ENCODE measurements around the gene MFNG. TPM values are rescaled to one million over a fixed set of nuclear protein-coding genes. Genes with fewer than 3 reads are reported as not detected.
"Not testable (repeated sequence)": the region's sequence is repeated elsewhere in the genome, so short reads cannot be mapped to it uniquely, and the experiment has no call there.

MFNG gene, protein sequence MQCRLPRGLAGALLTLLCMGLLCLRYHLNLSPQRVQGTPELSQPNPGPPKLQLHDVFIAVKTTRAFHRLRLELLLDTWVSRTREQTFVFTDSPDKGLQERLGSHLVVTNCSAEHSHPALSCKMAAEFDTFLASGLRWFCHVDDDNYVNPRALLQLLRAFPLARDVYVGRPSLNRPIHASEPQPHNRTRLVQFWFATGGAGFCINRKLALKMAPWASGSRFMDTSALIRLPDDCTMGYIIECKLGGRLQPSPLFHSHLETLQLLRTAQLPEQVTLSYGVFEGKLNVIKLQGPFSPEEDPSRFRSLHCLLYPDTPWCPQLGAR
- 148 TPM for total RNA-seq
- 100 to 1,000 TPM; 323 to 340 (median 327) TPM for polyA plus RNA-seq

DNA sequence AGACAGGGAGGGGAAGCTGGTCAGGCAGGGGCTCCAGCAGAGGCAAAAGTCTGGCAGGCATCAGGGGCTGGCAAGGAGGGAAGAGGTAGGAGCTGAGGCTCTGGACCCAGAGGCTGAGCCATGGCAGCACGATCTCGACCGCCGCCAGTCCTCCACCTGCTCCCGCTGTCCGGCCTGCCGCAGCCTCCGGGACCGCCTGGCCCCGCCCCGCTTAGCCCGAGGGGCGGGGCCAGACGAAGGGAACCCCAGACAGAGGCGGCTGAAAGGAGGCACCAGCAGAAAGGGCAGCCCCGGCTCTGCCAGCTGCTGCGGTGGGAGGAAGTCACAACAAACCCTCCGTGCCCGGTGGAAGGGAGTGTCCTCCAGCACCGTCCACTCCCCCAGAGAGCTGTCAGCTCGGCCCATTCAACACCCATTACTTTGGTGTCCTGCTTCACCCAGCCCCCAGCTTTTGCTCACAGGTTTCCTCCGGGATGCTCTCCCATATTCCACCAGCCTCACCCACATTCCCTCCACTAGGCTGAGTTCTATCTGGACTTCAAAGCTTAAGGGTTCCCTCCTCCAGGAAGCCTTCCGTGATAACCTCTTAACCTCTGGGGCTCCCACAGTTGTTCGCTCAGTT, at the start of gene MFNG:
Gene MFNG (minus strand): TSS at position 161 of the 622 bp plus-strand sequence. CDS start 207 bp downstream, outside the sequence.
- Histone ChIP-seq H3K9me3 (ENCODE audit: control insufficient read depth in 2 of 2, low read length in 2 of 2) (no peaks in the 10 kb centered on the region), H3K27ac (ENCODE audit: insufficient read depth, low read length, poor library complexity, severe bottlenecking) (peak within 1 kb of the TSS; percentile 86), H3K4me3 (ENCODE audit: low read depth, low read length) (peak within 1 kb of the TSS; percentile 81), H3K4me1 (ENCODE audit: control insufficient read depth, insufficient read depth, low read length, poor library complexity, severe bottlenecking) (peaks cover 62% of the 10 kb centered on the region), H3K27me3 (ENCODE audit: control insufficient read depth, insufficient read depth, low read length) (no peaks in the 10 kb centered on the region), H3K36me3 (ENCODE audit: control insufficient read depth, insufficient read depth, low read length) (peaks cover 3% of the 10 kb centered on the region)
- Mint-ChIP-seq H3K27me3 (no peaks in the 10 kb centered on the region), H3K27ac (peak within 1 kb of the TSS; percentile 95 to 99 (median 97)), H3K9me3 (peaks cover 0 to 1% (median 0%) of the 10 kb centered on the region in 7 donors), H3K4me1 (peaks cover 0 to 78% (median 28%) of the 10 kb centered on the region in 4 donors), H3K4me3 (peak within 1 kb of the TSS; percentile 91 to 99 (median 97)), H3K36me3 (peaks cover 10% of the 10 kb centered on the region)
- ATAC-seq (ENCODE audit: low read depth in 2 of 2): peak; percentile 48 to 51
- DNase-seq: peak; percentile 63 to 89 (median 69)

DNA sequence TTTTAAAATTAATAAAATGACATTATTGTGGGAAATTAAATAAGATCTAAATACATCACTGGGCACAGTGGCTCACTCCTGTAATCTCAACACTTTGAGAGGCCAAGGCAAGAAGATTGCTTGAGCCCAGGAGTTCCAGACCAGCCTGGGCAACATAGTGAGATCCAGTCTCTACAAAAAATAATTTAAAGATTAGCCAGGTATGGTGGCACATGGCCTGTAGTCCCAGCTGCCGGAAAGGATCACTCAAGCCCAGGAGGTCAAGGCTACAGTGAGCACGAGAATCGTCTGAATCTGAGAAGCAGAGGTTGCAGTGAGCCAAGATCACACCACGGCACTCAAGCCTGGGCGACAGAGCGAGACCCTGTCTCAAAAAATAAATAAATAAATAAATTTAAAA, 49.0 kb upstream of the MFNG start:
- Mint-ChIP-seq H3K27ac (no peak overlapping the region), H3K4me3 (no peak overlapping the region), H3K4me1 (peaks cover 0 to 13% (median 9%) of the 10 kb centered on the region in 4 donors), H3K9me3 (peaks cover 0 to 1% (median 0%) of the 10 kb centered on the region in 7 donors), H3K27me3 (peaks cover 41% of the 10 kb centered on the region), H3K36me3 (no peaks in the 10 kb centered on the region)
- Histone ChIP-seq H3K4me1 (ENCODE audit: control insufficient read depth, insufficient read depth, low read length, poor library complexity, severe bottlenecking) (peaks cover 12% of the 10 kb centered on the region), H3K36me3 (ENCODE audit: control insufficient read depth, insufficient read depth, low read length) (no peaks in the 10 kb centered on the region), H3K9me3 (ENCODE audit: control insufficient read depth in 2 of 2, low read length in 2 of 2) (no peaks in the 10 kb centered on the region), H3K27me3 (ENCODE audit: control insufficient read depth, insufficient read depth, low read length) (peaks cover 7% of the 10 kb centered on the region), H3K27ac (ENCODE audit: insufficient read depth, low read length, poor library complexity, severe bottlenecking) (no peak overlapping the region), H3K4me3 (ENCODE audit: low read depth, low read length) (no peak overlapping the region)
- no peak for DNase-seq
- ATAC-seq (ENCODE audit: low read depth in 2 of 2): no peak

DNA sequence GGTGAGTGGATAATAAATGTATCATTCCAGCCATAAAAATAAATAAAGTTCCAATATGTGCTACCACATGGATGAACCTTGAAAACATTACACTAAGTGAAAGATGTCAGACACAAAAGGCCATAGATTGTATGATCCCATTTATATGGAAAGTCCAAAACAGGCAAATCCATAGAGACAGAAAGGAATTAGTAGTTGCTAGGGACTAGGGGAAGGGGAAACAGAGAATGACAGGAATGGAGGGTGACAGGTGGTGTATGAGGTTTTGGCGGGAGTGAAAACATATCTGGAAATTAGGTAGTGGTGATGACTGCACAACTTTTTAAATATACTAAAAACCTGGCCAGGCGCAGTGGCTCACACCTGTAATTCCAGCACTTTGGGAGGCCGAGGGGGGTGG, 48.3 kb upstream of the MFNG start:
- H3K9me3 ChIP-seq (ENCODE audit: control insufficient read depth in 2 of 2, low read length in 2 of 2): no peaks in the 10 kb centered on the region
- H3K27me3 ChIP-seq (ENCODE audit: control insufficient read depth, insufficient read depth, low read length): peaks cover 10% of the 10 kb centered on the region
- no peak overlapping the region for H3K27ac ChIP-seq (ENCODE audit: insufficient read depth, low read length, poor library complexity, severe bottlenecking)
- ATAC-seq (ENCODE audit: low read depth in 2 of 2): no peak
- no peaks in the 10 kb centered on the region for H3K36me3 Mint-ChIP-seq
- H3K4me1 Mint-ChIP-seq: peaks cover 0 to 13% (median 9%) of the 10 kb centered on the region in 4 donors
- DNase-seq: no peak
- no peak overlapping the region for H3K27ac Mint-ChIP-seq
- peaks cover 47% of the 10 kb centered on the region for H3K27me3 Mint-ChIP-seq
- peaks cover 11% of the 10 kb centered on the region for H3K4me1 ChIP-seq (ENCODE audit: control insufficient read depth, insufficient read depth, low read length, poor library complexity, severe bottlenecking)
- no peak overlapping the region for H3K4me3 ChIP-seq (ENCODE audit: low read depth, low read length)
- H3K36me3 ChIP-seq (ENCODE audit: control insufficient read depth, insufficient read depth, low read length): no peaks in the 10 kb centered on the region
- peaks cover 0 to 1% (median 0%) of the 10 kb centered on the region in 7 donors for H3K9me3 Mint-ChIP-seq
- no peak overlapping the region for H3K4me3 Mint-ChIP-seq

DNA sequence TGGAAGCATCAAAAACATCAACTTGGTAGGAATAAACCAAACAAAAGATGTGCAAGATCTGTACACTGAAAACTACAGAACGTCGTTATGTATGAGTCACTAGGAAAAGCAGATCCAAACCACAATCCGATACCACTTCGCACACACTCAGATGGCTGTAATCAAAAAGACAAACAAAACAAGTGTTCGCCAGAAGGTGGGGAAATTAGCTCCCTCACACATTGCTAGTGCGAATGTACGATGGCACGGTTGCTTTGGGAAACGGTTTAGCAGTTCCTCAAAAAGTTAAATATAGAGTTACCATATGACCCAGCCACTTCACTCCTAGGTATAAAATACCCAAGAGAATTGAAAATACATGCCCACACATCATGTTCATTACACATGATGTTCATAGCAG, 47.8 kb upstream of the MFNG start:
- H3K9me3 Mint-ChIP-seq: peaks cover 0 to 1% (median 0%) of the 10 kb centered on the region in 7 donors
- Histone ChIP-seq H3K4me1 (ENCODE audit: control insufficient read depth, insufficient read depth, low read length, poor library complexity, severe bottlenecking) (peaks cover 6% of the 10 kb centered on the region), H3K27ac (ENCODE audit: insufficient read depth, low read length, poor library complexity, severe bottlenecking) (no peak overlapping the region), H3K4me3 (ENCODE audit: low read depth, low read length) (no peak overlapping the region), H3K36me3 (ENCODE audit: control insufficient read depth, insufficient read depth, low read length) (no peaks in the 10 kb centered on the region), H3K27me3 (ENCODE audit: control insufficient read depth, insufficient read depth, low read length) (peaks cover 10% of the 10 kb centered on the region), H3K9me3 (ENCODE audit: control insufficient read depth in 2 of 2, low read length in 2 of 2) (no peaks in the 10 kb centered on the region)
- peaks cover 0 to 10% (median 8%) of the 10 kb centered on the region in 4 donors for H3K4me1 Mint-ChIP-seq
- ATAC-seq (ENCODE audit: low read depth in 2 of 2) (no peak), DNase-seq (no peak)
- H3K27ac Mint-ChIP-seq: no peak overlapping the region
- H3K4me3 Mint-ChIP-seq: no peak overlapping the region
- H3K27me3 Mint-ChIP-seq: peaks cover 47% of the 10 kb centered on the region
- H3K36me3 Mint-ChIP-seq: no peaks in the 10 kb centered on the region

DNA sequence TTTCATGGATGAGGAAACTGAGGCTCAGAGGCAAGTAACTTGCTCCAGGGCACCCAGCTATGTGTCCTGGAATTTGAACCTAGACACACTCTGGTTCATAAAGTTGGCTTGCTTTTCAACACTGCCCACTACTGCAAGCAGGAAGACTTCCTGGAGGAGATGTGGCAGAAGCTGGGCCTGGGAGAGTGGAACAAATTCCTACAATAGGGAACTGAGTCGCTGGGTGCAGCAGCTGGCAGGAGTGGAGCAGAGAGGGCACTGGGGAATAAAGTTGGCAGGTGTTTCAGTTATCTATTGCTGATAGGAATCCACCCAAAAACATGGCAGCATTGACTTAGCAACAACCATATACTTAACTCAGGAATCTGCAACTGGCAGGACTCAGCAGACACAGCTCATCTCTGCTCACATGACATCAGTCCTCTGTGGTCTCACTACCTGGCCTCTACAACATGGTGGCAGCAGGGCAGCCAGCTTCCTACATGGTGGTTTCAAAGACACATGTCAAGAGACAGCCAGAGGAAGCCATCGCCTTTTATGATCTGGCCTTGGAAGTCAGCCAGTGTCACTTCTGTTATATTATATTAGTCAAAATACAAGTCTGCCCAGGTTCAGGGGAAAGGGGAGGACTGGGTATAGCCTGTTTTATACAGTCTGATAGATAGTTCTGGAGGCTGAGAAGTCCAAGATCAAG, 43.6 kb upstream of the MFNG start:
- ATAC-seq (ENCODE audit: low read depth in 2 of 2) (no peak), DNase-seq (no peak)

DNA sequence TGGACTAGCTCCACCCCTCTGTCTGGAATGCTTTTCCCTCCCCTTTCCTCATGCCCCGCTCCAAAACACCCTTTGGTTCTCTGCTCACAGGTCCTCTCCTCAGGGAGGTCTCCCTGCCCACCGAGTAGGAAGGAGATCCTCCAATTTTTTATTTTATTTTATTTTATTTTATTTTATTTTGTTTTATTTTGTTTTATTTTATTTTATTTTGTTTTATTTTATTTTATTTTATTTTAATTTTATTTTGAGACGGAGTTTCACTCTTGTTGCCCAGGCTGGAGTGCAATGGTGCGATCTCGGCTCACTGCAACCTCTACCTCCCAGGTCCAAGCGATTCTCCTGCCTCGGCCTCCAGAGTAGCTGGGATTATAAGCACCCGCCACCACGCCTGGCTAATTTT, 41.8 kb upstream of the MFNG start:
- not testable (repeated sequence) for ATAC-seq (ENCODE audit: low read depth in 2 of 2); H3K4me3 ChIP-seq (ENCODE audit: low read depth, low read length); H3K27ac Mint-ChIP-seq; H3K36me3 Mint-ChIP-seq; H3K4me1 Mint-ChIP-seq; H3K4me1 ChIP-seq (ENCODE audit: control insufficient read depth, insufficient read depth, low read length, poor library complexity, severe bottlenecking); DNase-seq; H3K27ac ChIP-seq (ENCODE audit: insufficient read depth, low read length, poor library complexity, severe bottlenecking); H3K27me3 ChIP-seq (ENCODE audit: control insufficient read depth, insufficient read depth, low read length); H3K9me3 ChIP-seq (ENCODE audit: control insufficient read depth in 2 of 2, low read length in 2 of 2); H3K4me3 Mint-ChIP-seq; H3K9me3 Mint-ChIP-seq; H3K36me3 ChIP-seq (ENCODE audit: control insufficient read depth, insufficient read depth, low read length)
- H3K27me3 Mint-ChIP-seq: peaks cover 52% of the 10 kb centered on the region

More for the DNA sequence above, 43.6 kb upstream of the MFNG start:
- Histone ChIP-seq H3K4me1 (ENCODE audit: control insufficient read depth, insufficient read depth, low read length, poor library complexity, severe bottlenecking) (no peaks in the 10 kb centered on the region), H3K9me3 (ENCODE audit: control insufficient read depth in 2 of 2, low read length in 2 of 2) (no peaks in the 10 kb centered on the region), H3K27me3 (ENCODE audit: control insufficient read depth, insufficient read depth, low read length) (peaks cover 10% of the 10 kb centered on the region), H3K36me3 (ENCODE audit: control insufficient read depth, insufficient read depth, low read length) (no peaks in the 10 kb centered on the region), H3K4me3 (ENCODE audit: low read depth, low read length) (no peak overlapping the region), H3K27ac (ENCODE audit: insufficient read depth, low read length, poor library complexity, severe bottlenecking) (no peak overlapping the region)
- Mint-ChIP-seq H3K27ac (no peak overlapping the region), H3K36me3 (no peaks in the 10 kb centered on the region), H3K27me3 (peaks cover 48% of the 10 kb centered on the region), H3K4me1 (peaks cover 0 to 2% (median under 1%) of the 10 kb centered on the region in 4 donors), H3K9me3 (peaks cover 0 to 3% (median 0%) of the 10 kb centered on the region in 7 donors), H3K4me3 (no peak overlapping the region)

DNA sequence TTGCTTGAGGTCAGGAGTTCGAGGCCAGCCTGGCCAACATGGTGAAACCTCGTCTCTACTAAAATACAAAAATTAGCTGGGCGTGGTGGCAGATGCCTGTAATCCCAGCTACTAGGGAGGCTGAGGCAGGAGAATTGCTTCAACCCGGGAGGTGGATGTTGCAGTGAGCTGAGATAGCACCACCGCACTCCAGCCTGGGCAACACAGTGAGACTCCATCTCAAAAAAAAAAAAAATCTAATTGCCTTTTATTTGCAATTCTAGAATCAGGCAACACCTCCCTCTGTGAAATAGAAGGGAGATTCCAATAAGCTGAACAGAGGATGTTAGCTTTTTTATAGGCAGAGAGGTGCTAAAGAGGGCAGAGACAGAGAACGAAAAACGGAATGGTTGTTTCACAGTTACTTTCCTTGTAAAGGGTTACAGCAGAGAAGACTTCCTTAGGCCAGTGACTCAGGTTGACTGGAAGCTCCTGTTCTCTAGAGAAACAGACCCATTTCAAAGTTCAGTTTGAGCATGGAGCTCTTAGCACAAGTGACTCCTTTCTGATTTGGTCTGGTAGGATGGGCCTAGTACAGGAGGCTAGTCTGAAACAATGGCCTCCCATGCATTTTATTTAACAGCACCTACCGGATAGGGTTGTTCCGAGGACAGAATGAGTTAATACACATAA, 41.0 kb upstream of the MFNG start:
- H3K36me3 ChIP-seq (ENCODE audit: control insufficient read depth, insufficient read depth, low read length); H3K9me3 ChIP-seq (ENCODE audit: control insufficient read depth in 2 of 2, low read length in 2 of 2); H3K4me1 Mint-ChIP-seq; ATAC-seq (ENCODE audit: low read depth in 2 of 2); H3K9me3 Mint-ChIP-seq; H3K4me3 Mint-ChIP-seq; H3K27me3 ChIP-seq (ENCODE audit: control insufficient read depth, insufficient read depth, low read length); H3K4me1 ChIP-seq (ENCODE audit: control insufficient read depth, insufficient read depth, low read length, poor library complexity, severe bottlenecking); H3K4me3 ChIP-seq (ENCODE audit: low read depth, low read length); H3K36me3 Mint-ChIP-seq; H3K27ac Mint-ChIP-seq; DNase-seq; H3K27ac ChIP-seq (ENCODE audit: insufficient read depth, low read length, poor library complexity, severe bottlenecking): not testable (repeated sequence)
- peaks cover 56% of the 10 kb centered on the region for H3K27me3 Mint-ChIP-seq
